Skeletal muscle tissue (tissue), 2 donors: ENCODE measurements around the gene TXNDC8. TPM values are rescaled to one million over a fixed set of nuclear protein-coding genes. Genes with fewer than 3 reads are reported as not detected.

Experiments used
- small RNA-seq: library from RNA; depleted of rRNA; stranded (forward); fragments of <200 nt; gene quantifications from one replicate; pipeline ENCODE3, GENCODE V24; 2014
- total RNA-seq: library from RNA; depleted of rRNA; stranded (reverse); fragments of >200 nt; gene quantifications from one replicate; pipeline ENCODE4 v1.2.3, GENCODE V29; 2014

Gene TXNDC8
- total RNA-seq, 1 donor from 2014 or later, result not detected

Small RNA genes within 50 kb of the gene (small RNA-seq; reads per million reads assigned to genes)
- not detected for gene RNU6-1039P

Other genes starting within 250 kb of the TXNDC8 start
- gene C9orf152, start 129.7 kb downstream of the TXNDC8 start, total RNA-seq, result not detected
- 66.8 TPM for gene TXN, start 81.4 kb downstream of the TXNDC8 start, total RNA-seq
- gene SVEP1, start 241.9 kb upstream of the TXNDC8 start, total RNA-seq, result 46.4 TPM